ENCODE results near the gene PLOD2.

PLOD2 gene

DNA sequence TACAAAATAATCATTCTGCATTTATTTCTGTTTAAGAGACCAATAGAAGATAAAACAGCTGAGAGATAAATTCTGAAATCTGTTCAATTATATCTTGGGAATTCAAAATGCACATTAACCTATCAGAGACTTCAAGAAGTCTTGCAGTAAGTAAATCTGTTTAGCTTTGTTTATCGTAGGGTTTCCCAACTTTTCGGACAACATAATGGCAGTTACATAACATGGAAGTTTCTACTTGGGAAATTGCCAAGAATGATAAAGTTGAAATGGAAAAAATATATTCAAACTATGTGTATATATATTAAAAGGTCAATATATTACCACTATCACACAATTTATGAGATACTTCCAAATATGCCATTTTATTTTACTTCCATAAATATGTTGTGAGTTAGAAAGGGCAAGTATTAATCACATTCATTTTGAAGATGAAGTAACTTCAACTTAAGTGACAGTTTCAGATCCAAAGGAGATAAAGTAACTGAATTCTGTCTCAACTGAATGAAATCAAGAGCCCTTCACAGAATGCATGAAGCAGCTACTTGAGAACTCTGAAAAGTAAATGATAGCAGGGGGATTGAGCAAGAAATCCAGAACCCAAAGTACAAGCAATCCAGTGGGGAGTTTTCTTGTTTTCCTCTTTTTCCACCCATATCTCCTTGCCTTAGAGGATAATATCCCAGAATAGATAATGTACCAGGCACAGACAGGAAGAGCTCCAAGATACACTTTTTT is 108.8 kb downstream of the PLOD2 start:
- H3K4me3 ChIP-seq (ENCODE audit: low read depth, low read length), result no peak overlapping the region
- TF ChIP-seq, protein P1, sequence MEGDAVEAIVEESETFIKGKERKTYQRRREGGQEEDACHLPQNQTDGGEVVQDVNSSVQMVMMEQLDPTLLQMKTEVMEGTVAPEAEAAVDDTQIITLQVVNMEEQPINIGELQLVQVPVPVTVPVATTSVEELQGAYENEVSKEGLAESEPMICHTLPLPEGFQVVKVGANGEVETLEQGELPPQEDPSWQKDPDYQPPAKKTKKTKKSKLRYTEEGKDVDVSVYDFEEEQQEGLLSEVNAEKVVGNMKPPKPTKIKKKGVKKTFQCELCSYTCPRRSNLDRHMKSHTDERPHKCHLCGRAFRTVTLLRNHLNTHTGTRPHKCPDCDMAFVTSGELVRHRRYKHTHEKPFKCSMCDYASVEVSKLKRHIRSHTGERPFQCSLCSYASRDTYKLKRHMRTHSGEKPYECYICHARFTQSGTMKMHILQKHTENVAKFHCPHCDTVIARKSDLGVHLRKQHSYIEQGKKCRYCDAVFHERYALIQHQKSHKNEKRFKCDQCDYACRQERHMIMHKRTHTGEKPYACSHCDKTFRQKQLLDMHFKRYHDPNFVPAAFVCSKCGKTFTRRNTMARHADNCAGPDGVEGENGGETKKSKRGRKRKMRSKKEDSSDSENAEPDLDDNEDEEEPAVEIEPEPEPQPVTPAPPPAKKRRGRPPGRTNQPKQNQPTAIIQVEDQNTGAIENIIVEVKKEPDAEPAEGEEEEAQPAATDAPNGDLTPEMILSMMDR (IDR thresholded peaks at IDR 0.05; ENCODE audit: low read depth, low read length), result no peak

DNA sequence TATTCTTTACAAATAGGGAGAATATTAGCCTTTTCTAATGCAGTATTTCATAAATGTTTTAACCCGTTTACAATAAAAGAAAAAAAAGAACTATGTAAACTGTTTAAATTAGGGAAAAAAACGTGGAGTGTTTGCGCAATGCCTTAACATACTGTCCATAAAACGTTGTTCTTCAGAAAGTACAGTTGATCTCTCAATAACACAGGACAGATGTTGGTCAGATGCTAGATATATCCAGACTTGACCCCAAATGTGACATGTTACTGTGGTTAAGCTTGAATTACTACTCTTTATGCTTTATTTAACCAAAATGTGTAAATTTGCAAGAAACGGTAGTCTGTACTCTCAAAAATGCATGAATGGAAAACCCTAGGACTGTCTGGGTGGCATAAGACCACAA is 110.3 kb downstream of the PLOD2 start:
- no peak overlapping the region for H3K4me3 ChIP-seq (ENCODE audit: low read depth, low read length)
- TF ChIP-seq, protein P1 (IDR thresholded peaks at IDR 0.05; ENCODE audit: low read depth, low read length), result no peak

DNA sequence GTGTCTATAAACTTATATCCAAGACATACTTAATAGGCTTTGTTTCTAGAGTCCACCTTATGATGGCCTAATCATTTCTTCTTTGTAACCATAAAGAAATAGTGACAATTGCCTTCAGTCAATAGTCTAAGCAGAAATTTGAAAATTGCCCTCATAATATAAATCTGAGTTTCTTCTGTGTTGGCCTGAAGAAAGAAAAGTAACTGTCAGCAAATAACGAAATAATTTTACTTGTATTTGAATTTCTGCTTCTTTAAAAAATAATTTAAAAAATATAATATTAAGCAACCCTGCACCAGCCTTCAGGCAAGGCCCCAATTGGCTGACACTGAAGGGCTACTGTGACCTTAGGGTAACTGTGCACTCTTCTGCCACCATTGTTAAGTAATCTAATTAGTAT is 113.5 kb downstream of the PLOD2 start:
- TF ChIP-seq, protein P1 (IDR thresholded peaks at IDR 0.05; ENCODE audit: low read depth, low read length), result no peak
- H3K4me3 ChIP-seq (ENCODE audit: low read depth, low read length), result no peak overlapping the region

DNA sequence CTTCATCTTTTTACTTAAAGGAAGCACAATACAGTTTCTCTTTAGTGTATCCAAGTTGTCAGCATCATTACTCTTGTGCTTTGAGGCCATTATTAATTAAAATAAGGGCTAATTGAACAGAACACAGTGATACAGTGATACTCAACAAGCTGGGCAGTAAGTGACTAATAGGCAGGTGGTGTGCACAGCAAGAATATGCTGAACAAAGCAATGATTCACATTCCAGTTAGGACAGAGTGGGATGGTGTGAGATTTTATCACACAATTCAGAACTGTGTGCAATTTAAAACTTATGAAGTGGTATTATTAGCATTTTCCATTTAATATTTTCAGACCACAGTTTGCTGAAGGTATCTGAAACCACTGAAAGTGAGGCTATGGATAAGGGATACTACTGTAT is 116.9 kb downstream of the PLOD2 start:
- no peak overlapping the region for H3K4me3 ChIP-seq (ENCODE audit: low read depth, low read length)
- TF ChIP-seq, protein P1 (IDR thresholded peaks at IDR 0.05; ENCODE audit: low read depth, low read length), result no peak

DNA sequence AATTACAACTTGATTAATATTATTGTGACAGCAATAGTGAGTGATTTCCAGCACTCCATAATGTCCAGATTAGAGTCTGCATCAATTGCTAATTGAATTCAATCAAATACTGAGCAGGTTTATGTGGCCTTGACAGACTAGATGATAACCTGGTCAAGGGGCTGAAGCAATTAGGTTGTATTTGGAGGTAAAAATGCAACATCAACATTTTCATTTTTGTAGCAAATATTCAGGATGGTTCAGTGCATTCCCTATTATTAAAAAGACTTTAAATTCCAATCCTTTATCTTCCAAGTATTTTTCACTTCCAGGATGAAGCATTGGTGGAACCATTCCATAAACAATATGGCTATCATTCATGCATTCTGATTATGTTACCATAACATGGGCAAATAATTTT is 120.4 kb downstream of the PLOD2 start:
- no peak overlapping the region for H3K4me3 ChIP-seq (ENCODE audit: low read depth, low read length)
- TF ChIP-seq, protein P1 (IDR thresholded peaks at IDR 0.05; ENCODE audit: low read depth, low read length), result no peak

DNA sequence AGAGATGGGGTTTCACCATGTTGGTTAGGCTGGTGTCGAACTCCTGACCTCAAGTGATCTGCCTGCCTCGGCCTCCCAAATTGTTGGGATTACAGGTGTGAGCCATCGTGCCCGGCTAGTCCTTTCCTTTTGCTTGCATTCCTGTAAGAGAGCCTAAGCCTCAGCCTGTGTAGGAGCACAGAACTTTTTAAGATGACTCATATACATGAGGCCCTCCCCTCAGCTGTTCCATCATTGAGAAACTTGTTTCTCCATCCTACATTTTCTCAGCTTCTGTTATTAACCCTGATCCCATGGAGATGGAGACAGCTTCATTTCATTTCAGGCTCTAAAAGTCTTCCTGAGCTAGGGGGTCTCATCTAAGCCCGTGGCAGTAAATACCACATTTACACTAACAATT is 123.3 kb downstream of the PLOD2 start:
- no peak overlapping the region for H3K4me3 ChIP-seq (ENCODE audit: low read depth, low read length)
- TF ChIP-seq, protein P1 (IDR thresholded peaks at IDR 0.05; ENCODE audit: low read depth, low read length), result no peak

DNA sequence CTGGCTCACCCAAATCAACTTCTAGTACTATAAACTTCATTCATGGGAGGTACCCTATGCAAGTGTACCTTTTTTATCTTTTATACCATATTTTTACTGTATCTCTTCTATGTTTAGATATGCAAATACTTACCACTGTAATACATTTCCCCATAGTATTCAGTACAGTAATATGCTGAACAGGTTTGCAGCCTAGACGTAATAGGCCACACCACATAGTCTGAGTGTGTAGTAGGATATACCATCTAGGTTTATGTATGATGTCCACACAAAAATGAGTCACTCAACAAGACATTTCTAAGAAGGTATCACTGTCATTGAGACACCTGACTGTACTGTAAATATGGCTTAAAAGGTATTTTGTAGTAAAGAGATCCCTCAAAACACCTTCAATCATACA is 124.7 kb downstream of the PLOD2 start:
- TF ChIP-seq, protein P1 (IDR thresholded peaks at IDR 0.05; ENCODE audit: low read depth, low read length), result no peak
- no peak overlapping the region for H3K4me3 ChIP-seq (ENCODE audit: low read depth, low read length)
